ENCODE data around the gene CDYL. TPM values are rescaled to one million over a fixed set of nuclear protein-coding genes. Genes with fewer than 3 reads are reported as not detected.

CDYL gene
- total and polyA plus RNA-seq, 10 donors = 6.8 to 48.4 (median 35.3) TPM

DNA sequence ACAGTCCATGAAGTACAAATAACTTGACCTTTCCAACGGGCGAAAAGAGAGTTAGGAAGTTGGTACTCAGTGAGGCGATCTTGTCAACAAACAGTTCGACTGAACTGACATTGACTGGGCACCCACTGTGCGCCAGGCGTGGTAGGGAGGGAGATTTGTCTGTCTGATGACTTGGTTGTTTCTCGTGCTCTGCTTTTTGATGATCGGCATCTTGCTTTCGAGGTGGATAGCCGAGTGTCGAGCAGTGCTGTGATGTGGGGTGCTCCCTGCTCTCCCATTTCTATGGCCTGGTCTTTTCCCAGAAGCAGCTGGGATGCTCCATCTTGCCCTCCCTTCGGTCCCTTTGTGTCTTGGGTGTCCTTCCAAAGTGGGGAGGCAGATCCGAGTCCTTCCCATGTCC is 197.2 kb downstream of the CDYL start:
- intact Hi-C loops (cut with DNase I; ENCODE audit: low total_unique reads) = no loop called here
- no peak overlapping the region for H3K4me3 ChIP-seq
- TF ChIP-seq, protein P1, sequence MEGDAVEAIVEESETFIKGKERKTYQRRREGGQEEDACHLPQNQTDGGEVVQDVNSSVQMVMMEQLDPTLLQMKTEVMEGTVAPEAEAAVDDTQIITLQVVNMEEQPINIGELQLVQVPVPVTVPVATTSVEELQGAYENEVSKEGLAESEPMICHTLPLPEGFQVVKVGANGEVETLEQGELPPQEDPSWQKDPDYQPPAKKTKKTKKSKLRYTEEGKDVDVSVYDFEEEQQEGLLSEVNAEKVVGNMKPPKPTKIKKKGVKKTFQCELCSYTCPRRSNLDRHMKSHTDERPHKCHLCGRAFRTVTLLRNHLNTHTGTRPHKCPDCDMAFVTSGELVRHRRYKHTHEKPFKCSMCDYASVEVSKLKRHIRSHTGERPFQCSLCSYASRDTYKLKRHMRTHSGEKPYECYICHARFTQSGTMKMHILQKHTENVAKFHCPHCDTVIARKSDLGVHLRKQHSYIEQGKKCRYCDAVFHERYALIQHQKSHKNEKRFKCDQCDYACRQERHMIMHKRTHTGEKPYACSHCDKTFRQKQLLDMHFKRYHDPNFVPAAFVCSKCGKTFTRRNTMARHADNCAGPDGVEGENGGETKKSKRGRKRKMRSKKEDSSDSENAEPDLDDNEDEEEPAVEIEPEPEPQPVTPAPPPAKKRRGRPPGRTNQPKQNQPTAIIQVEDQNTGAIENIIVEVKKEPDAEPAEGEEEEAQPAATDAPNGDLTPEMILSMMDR (IDR thresholded peaks at IDR 0.05 in 8 of 11, conservative IDR thresholded peaks at IDR 0.05 in 3 of 11) = no peak
- TF ChIP-seq POLR2A (IDR thresholded peaks at IDR 0.05) (no peak), POLR2AphosphoS5 (IDR thresholded peaks at IDR 0.05) (no peak)
- H3K36me3 ChIP-seq = no peaks in the 10 kb centered on the region
- H3K4me1 ChIP-seq = no peaks in the 10 kb centered on the region
- DNase-seq = no peak
- H3K27ac ChIP-seq = no peak overlapping the region
- peaks cover 0 to 15% (median 0%) of the 10 kb centered on the region in 8 donors for H3K9me3 ChIP-seq
- WGBS, 5 donors = 82 to 95% (median 86%) methylated on average over 13 of the region's 13 CpGs
- no peaks in the 10 kb centered on the region for H3K27me3 ChIP-seq (replicated peaks in 1 of 7)

DNA sequence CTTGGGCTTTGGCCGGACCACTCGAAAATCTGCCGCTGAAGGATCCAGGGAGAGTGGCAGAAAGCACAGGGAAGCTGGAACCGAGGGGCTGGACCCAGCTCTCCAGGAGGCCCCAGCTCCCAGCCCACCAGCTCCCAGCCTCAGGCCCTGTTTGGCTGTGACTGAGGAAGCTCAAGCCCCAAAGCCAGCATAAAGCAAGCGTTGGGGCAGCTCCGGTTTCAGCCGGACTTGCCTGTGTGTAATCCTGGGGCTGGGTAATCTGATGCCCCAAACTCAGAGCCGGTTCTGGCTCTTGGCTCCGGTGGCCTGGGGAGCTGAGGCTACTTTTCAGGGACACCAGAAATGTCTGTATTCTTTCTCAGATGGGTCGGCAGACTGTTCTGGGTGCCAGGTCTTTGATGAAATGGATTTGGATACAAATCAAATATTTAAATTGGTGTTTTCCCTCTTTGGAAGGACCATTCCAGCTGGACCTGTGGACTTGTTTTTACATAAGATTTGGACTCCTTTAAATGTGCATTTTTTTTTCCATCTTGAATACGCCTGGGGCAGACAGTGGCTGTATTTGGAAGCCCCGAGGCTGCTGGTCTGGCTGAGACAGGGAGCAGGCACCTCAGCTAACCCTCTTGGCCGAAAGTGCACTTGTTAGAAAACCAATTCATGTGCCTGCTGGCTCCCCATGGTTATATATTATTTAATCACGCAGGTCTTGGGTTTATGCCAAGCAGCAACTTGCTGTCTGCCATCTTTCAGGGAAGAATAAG is 198.0 kb downstream of the CDYL start:
- intact Hi-C loops (cut with DNase I; ENCODE audit: low total_unique reads) = no loop called here
- Histone ChIP-seq H3K4me3 (no peak overlapping the region), H3K9me3 (peaks cover 0 to 20% (median 7%) of the 10 kb centered on the region in 8 donors), H3K4me1 (no peaks in the 10 kb centered on the region), H3K27ac (no peak overlapping the region), H3K27me3 (replicated peaks in 1 of 7) (no peaks in the 10 kb centered on the region), H3K36me3 (no peaks in the 10 kb centered on the region)
- 71 to 81% (median 74%) methylated on average over 11 to 14 of the region's 14 CpGs for WGBS, 5 donors
- TF ChIP-seq POLR2A (IDR thresholded peaks at IDR 0.05) = no peak
- no peak for DNase-seq

DNA sequence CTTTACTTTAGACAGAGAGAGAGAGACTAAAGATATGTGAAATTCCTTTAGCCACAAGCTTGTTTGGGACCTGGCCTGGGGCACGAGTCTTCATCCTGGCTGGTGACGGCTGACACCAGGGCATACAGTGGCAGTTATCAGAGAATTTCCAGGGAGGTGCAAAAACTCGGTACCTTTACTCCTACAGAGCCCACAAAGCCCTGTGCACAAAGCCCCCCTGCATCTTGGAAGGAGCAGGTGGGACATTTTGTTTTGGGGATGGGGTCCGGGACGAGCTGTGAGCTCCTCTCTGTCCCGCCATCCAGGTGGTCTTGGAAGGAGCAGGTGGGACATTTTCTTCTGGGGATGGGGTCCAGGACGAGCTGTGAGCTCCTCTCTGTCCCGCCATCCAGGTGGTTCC is 198.8 kb downstream of the CDYL start:
- no peak for DNase-seq
- Histone ChIP-seq H3K36me3 (no peaks in the 10 kb centered on the region), H3K27me3 (replicated peaks in 1 of 7) (no peaks in the 10 kb centered on the region), H3K4me1 (no peaks in the 10 kb centered on the region), H3K4me3 (no peak overlapping the region), H3K27ac (no peak overlapping the region), H3K9me3 (peaks cover 2 to 28% (median 14%) of the 10 kb centered on the region in 8 donors)
- TF ChIP-seq, protein P1 (IDR thresholded peaks at IDR 0.05 in 8 of 11, conservative IDR thresholded peaks at IDR 0.05 in 3 of 11) = no peak
- TF ChIP-seq POLR2AphosphoS5 (IDR thresholded peaks at IDR 0.05) = no peak
- TF ChIP-seq POLR2A (IDR thresholded peaks at IDR 0.05) = no peak
- intact Hi-C loops (cut with DNase I; ENCODE audit: low total_unique reads) = no loop called here
- 70 to 90% (median 77%) methylated on average over 8 of the region's 8 CpGs for WGBS, 5 donors

DNA sequence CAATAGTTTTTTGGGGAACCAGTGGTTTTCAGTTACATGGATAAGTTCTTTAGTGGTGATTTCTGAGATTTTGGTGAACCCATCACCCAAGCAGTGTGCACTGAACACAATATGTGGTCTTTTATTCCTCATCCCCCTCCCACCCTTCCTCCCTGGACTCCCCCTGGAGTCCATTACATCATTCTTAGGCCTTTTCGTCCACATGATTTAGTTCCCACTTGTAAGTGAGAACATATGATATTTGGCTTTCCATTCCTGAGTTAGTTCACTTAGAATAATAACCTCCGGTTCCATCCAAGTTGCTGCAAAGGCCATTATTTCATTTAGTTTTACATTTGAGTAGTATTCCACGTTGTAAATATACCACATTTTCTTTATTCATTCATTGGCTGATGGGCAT is 199.3 kb downstream of the CDYL start:
- H3K9me3 ChIP-seq = peaks cover 2 to 34% (median 20%) of the 10 kb centered on the region in 8 donors
- WGBS, 5 donors = 74 to 92% (median 84%) methylated on average over 3 of the region's 3 CpGs
- TF ChIP-seq POLR2AphosphoS5 (IDR thresholded peaks at IDR 0.05) (no peak), POLR2A (IDR thresholded peaks at IDR 0.05) (no peak)
- TF ChIP-seq, protein P1 (IDR thresholded peaks at IDR 0.05 in 8 of 11, conservative IDR thresholded peaks at IDR 0.05 in 3 of 11) = no peak
- no peak overlapping the region for H3K27ac ChIP-seq
- no peaks in the 10 kb centered on the region for H3K36me3 ChIP-seq
- H3K4me3 ChIP-seq = no peak overlapping the region
- no peaks in the 10 kb centered on the region for H3K4me1 ChIP-seq
- intact Hi-C loops (cut with DNase I; ENCODE audit: low total_unique reads) = no loop called here
- H3K27me3 ChIP-seq (replicated peaks in 1 of 7) = no peaks in the 10 kb centered on the region
- no peak for DNase-seq
